ENCODE measurements around the gene AUTS2.

AUTS2 gene

GRCh38 chr7:70018700-70019099 is 420.4 kb downstream of the AUTS2 start:
- DNase-seq (ENCODE audit: low read depth in 2 of 2): no peak
- no peak overlapping the region for H3K4me3 ChIP-seq (replicated peaks in 1 of 2; ENCODE audit: low read depth in 2 of 2, low read length in 2 of 2)
- no peak for TF ChIP-seq CTCF (IDR thresholded peaks at IDR 0.05; ENCODE audit: low read depth, low read length)

- no peak for DNase-seq (ENCODE audit: low read depth in 2 of 2)
- H3K4me3 ChIP-seq (replicated peaks in 1 of 2; ENCODE audit: low read depth in 2 of 2, low read length in 2 of 2): no peak overlapping the region
- no peak for TF ChIP-seq CTCF (IDR thresholded peaks at IDR 0.05; ENCODE audit: low read depth, low read length)
Observed at GRCh38 chr7:70027867-70028266, 429.6 kb downstream of the AUTS2 start.

- TF ChIP-seq CTCF (IDR thresholded peaks at IDR 0.05; ENCODE audit: low read depth, low read length): no peak
- DNase-seq (ENCODE audit: low read depth in 2 of 2): no peak
- H3K4me3 ChIP-seq (replicated peaks in 1 of 2; ENCODE audit: low read depth in 2 of 2, low read length in 2 of 2): no peak overlapping the region
Observed at GRCh38 chr7:70028620-70029019, 430.3 kb downstream of the AUTS2 start.

- no peak for DNase-seq (ENCODE audit: low read depth in 2 of 2)
- TF ChIP-seq CTCF (IDR thresholded peaks at IDR 0.05; ENCODE audit: low read depth, low read length): no peak
- H3K4me3 ChIP-seq (replicated peaks in 1 of 2; ENCODE audit: low read depth in 2 of 2, low read length in 2 of 2): no peak overlapping the region
Observed at GRCh38 chr7:70029993-70030392, 431.7 kb downstream of the AUTS2 start.

- H3K4me3 ChIP-seq (replicated peaks in 1 of 2; ENCODE audit: low read depth in 2 of 2, low read length in 2 of 2): no peak overlapping the region
- TF ChIP-seq CTCF (IDR thresholded peaks at IDR 0.05; ENCODE audit: low read depth, low read length): no peak
- DNase-seq (ENCODE audit: low read depth in 2 of 2): no peak
Observed at GRCh38 chr7:70030745-70031144, 432.5 kb downstream of the AUTS2 start.

- no peak overlapping the region for H3K4me3 ChIP-seq (replicated peaks in 1 of 2; ENCODE audit: low read depth in 2 of 2, low read length in 2 of 2)
- no peak for DNase-seq (ENCODE audit: low read depth in 2 of 2)
- no peak for TF ChIP-seq CTCF (IDR thresholded peaks at IDR 0.05; ENCODE audit: low read depth, low read length)
Observed at GRCh38 chr7:70031245-70031644, 433.0 kb downstream of the AUTS2 start.

- DNase-seq (ENCODE audit: low read depth in 2 of 2): no peak
- H3K4me3 ChIP-seq (replicated peaks in 1 of 2; ENCODE audit: low read depth in 2 of 2, low read length in 2 of 2): no peak overlapping the region
Observed at GRCh38 chr7:70032649-70033048, 434.4 kb downstream of the AUTS2 start.

More at GRCh38 chr7:70032649-70033048, 434.4 kb downstream of the AUTS2 start:
- no peak for TF ChIP-seq CTCF (IDR thresholded peaks at IDR 0.05; ENCODE audit: low read depth, low read length)
